Suprapubic skin (tissue), 4 donors: ENCODE data around the gene SEC61A2. TPM values are rescaled to one million over a fixed set of nuclear protein-coding genes. Genes with fewer than 3 reads are reported as not detected.

ENCODE experiments used
- DNase-seq, 2 donors: peaks; one replicate each; pipeline ENCODE4 v3.0.0-alpha.2; 2019; ENCODE audit warnings: low spot score in 2 of 2
- H3K27ac ChIP-seq: fragments of 200-600 bp; sonication (generic); one replicate; pipeline ENCODE4 v1.5.1; 2019
- H3K27me3 ChIP-seq: fragments of 200-600 bp; sonication (generic); one replicate; pipeline ENCODE4 v1.5.1; 2019
- H3K36me3 ChIP-seq: fragments of 200-600 bp; sonication (generic); one replicate; pipeline ENCODE4 v1.5.1; 2019
- H3K4me1 ChIP-seq: fragments of 200-600 bp; sonication (generic); one replicate; pipeline ENCODE4 v1.5.1; 2019
- H3K4me3 ChIP-seq: fragments of 200-600 bp; sonication (generic); one replicate; pipeline ENCODE4 v1.5.1; 2019; ENCODE audit warnings: mild to moderate bottlenecking
- H3K9me3 ChIP-seq: fragments of 200-600 bp; sonication (generic); one replicate; pipeline ENCODE4 v1.5.1; 2019
- CTCF ChIP-seq, 2 donors: fragments of 200-600 bp in 1 of 2; fragments of 450-650 bp in 1 of 2; sonication (generic) in 1 of 2; IDR thresholded peaks; one replicate each; pipeline ENCODE4 v1.5.1; 2016 to 2019; ENCODE audit warnings: antibody characterized with exemption in 2 of 2, mild to moderate bottlenecking in 1 of 2, moderate library complexity in 1 of 2
- EP300 ChIP-seq: sonication (generic); formaldehyde crosslinking; IDR thresholded peaks from one replicate; pipeline ENCODE4 v1.6.1; 2017; ENCODE audit warnings: antibody characterized with exemption
- POLR2A ChIP-seq, 2 donors: fragments of 450-650 bp; IDR thresholded peaks; one replicate each; pipeline ENCODE4 v1.6.1; 2017; ENCODE audit warnings: antibody characterized with exemption in 2 of 2, mild to moderate bottlenecking in 2 of 2, moderate library complexity in 2 of 2
- POLR2AphosphoS5 ChIP-seq, 3 donors: sonication (generic); formaldehyde crosslinking; IDR thresholded peaks; one replicate each; pipeline ENCODE4 v1.6.1; 2017; ENCODE audit warnings: antibody characterized with exemption in 3 of 3
- WGBS: methylation state at CpG from one replicate; pipeline ENCODE4 v1.1.5; 2018; 5-methylcytosine and 5-hydroxymethylcytosine counted together
- total RNA-seq, 4 donors: library from RNA; depleted of rRNA; stranded (reverse); fragments of >200 nt; gene quantifications; one replicate each; pipeline ENCODE4 v1.1.0, GENCODE V29; 2016

The SEC61A2 gene
- total RNA-seq, 4 donors from 2014 or later, result 3.5 to 18.3 (median 7.3) TPM

GRCh38 chr10:12177642-12178041 is 48.2 kb downstream of the SEC61A2 start:
- no peak for DNase-seq
- no peaks in the 10 kb centered on the region for H3K27me3 ChIP-seq
- H3K36me3 ChIP-seq, result peaks cover 74% of the 10 kb centered on the region
- no peak overlapping the region for H3K4me3 ChIP-seq
- no peak overlapping the region for H3K27ac ChIP-seq
- TF ChIP-seq CTCF (IDR thresholded peaks at IDR 0.05) (no peak), EP300 (no peak), POLR2A (IDR thresholded peaks at IDR 0.05) (no peak), POLR2AphosphoS5 (IDR thresholded peaks at IDR 0.05) (no peak)
- 90% methylated on average over 9 of the region's 9 CpGs for WGBS
- no peaks in the 10 kb centered on the region for H3K9me3 ChIP-seq
- no peaks in the 10 kb centered on the region for H3K4me1 ChIP-seq

GRCh38 chr10:12179606-12180170 is 50.2 kb downstream of the SEC61A2 start:
- WGBS, result 86% methylated on average over 4 of the region's 4 CpGs

GRCh38 chr10:12180221-12180974 is 50.9 kb downstream of the SEC61A2 start:
- no peak for DNase-seq
- Histone ChIP-seq H3K4me3 (no peak overlapping the region), H3K36me3 (peaks cover 70% of the 10 kb centered on the region), H3K27me3 (no peaks in the 10 kb centered on the region), H3K9me3 (no peaks in the 10 kb centered on the region), H3K27ac (no peak overlapping the region), H3K4me1 (no peaks in the 10 kb centered on the region)
- no peak for TF ChIP-seq POLR2AphosphoS5 (IDR thresholded peaks at IDR 0.05)
- no peak for TF ChIP-seq POLR2A (IDR thresholded peaks at IDR 0.05)
- TF ChIP-seq CTCF (IDR thresholded peaks at IDR 0.05), result no peak
- TF ChIP-seq EP300, result no peak
- 71% methylated on average over 9 of the region's 9 CpGs for WGBS

More at GRCh38 chr10:12179606-12180170, 50.2 kb downstream of the SEC61A2 start:
- Histone ChIP-seq H3K9me3 (no peaks in the 10 kb centered on the region), H3K4me3 (no peak overlapping the region), H3K27ac (no peak overlapping the region), H3K27me3 (no peaks in the 10 kb centered on the region), H3K36me3 (peaks cover 70% of the 10 kb centered on the region), H3K4me1 (no peaks in the 10 kb centered on the region)
- TF ChIP-seq EP300, result no peak
- no peak for TF ChIP-seq CTCF (IDR thresholded peaks at IDR 0.05)
- no peak for TF ChIP-seq POLR2A (IDR thresholded peaks at IDR 0.05)
- TF ChIP-seq POLR2AphosphoS5 (IDR thresholded peaks at IDR 0.05), result no peak
- no peak for DNase-seq

GRCh38 chr10:12181065-12181775 is 51.7 kb downstream of the SEC61A2 start:
- no peaks in the 10 kb centered on the region for H3K27me3 ChIP-seq
- no peaks in the 10 kb centered on the region for H3K4me1 ChIP-seq
- no peaks in the 10 kb centered on the region for H3K9me3 ChIP-seq
- H3K27ac ChIP-seq, result no peak overlapping the region
- H3K36me3 ChIP-seq, result peaks cover 71% of the 10 kb centered on the region
- TF ChIP-seq CTCF (IDR thresholded peaks at IDR 0.05) (no peak), POLR2AphosphoS5 (IDR thresholded peaks at IDR 0.05) (no peak), POLR2A (IDR thresholded peaks at IDR 0.05) (no peak), EP300 (no peak)
- DNase-seq, result no peak
- no peak overlapping the region for H3K4me3 ChIP-seq
- 91% methylated on average over 13 of the region's 13 CpGs for WGBS

GRCh38 chr10:12184165-12184564 is 54.7 kb downstream of the SEC61A2 start:
- Histone ChIP-seq H3K36me3 (peaks cover 52% of the 10 kb centered on the region), H3K27ac (no peak overlapping the region), H3K9me3 (no peaks in the 10 kb centered on the region), H3K4me1 (no peaks in the 10 kb centered on the region), H3K4me3 (no peak overlapping the region), H3K27me3 (no peaks in the 10 kb centered on the region)
- no peak for TF ChIP-seq EP300
- TF ChIP-seq POLR2A (IDR thresholded peaks at IDR 0.05), result no peak
- no peak for TF ChIP-seq CTCF (IDR thresholded peaks at IDR 0.05)
- no peak for TF ChIP-seq POLR2AphosphoS5 (IDR thresholded peaks at IDR 0.05)
- no peak for DNase-seq
- WGBS, result 96% methylated on average over 7 of the region's 7 CpGs
